ENCODE data around the gene ZBTB16. TPM values are rescaled to one million over a fixed set of nuclear protein-coding genes. Genes with fewer than 3 reads are reported as not detected.

Gene ZBTB16
- polyA plus RNA-seq, 1 experiment, result not detected

DNA sequence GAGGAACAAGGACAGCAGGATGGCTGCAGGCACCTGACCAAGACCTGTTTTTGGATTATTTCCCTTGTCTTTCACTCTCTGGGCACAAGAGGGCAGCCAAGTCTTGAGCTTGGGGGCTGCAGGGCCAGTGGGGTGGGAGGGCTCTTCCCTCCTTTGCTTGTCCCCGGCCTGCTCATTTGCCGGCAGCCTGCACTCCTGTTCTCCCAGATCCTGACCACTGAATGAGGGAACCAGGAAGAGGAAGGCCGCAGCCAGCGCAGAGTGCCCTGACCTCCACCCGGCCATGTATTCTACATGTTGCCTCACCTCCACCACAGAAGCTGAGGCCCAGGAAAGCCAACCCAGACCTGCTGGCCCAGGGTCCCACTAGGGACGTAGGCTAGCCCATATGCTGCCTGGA, 221.2 kb downstream of the ZBTB16 start:
- Histone ChIP-seq H3K4me3 (ENCODE audit: low read depth, low read length) (no peak overlapping the region), H3K27ac (ENCODE audit: low read depth, low read length) (no peak overlapping the region), H3K9me3 (ENCODE audit: control insufficient read depth, insufficient read depth, low read length) (no peaks in the 10 kb centered on the region), H3K27me3 (ENCODE audit: control insufficient read depth, insufficient read depth, low read length) (peaks cover 7% of the 10 kb centered on the region)
- DNase-seq (ENCODE audit: low read depth, low spot score), result peak; percentile 65
- POLR2A ChIA-PET, result no interaction called here
- TF ChIP-seq, protein P1, sequence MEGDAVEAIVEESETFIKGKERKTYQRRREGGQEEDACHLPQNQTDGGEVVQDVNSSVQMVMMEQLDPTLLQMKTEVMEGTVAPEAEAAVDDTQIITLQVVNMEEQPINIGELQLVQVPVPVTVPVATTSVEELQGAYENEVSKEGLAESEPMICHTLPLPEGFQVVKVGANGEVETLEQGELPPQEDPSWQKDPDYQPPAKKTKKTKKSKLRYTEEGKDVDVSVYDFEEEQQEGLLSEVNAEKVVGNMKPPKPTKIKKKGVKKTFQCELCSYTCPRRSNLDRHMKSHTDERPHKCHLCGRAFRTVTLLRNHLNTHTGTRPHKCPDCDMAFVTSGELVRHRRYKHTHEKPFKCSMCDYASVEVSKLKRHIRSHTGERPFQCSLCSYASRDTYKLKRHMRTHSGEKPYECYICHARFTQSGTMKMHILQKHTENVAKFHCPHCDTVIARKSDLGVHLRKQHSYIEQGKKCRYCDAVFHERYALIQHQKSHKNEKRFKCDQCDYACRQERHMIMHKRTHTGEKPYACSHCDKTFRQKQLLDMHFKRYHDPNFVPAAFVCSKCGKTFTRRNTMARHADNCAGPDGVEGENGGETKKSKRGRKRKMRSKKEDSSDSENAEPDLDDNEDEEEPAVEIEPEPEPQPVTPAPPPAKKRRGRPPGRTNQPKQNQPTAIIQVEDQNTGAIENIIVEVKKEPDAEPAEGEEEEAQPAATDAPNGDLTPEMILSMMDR (IDR thresholded peaks at IDR 0.05; ENCODE audit: low read depth, low read length), result peak; percentile 82
- CTCF ChIA-PET, result interaction anchor here (0.5 to 4.0 kb wide), 35 partner anchors 9 to 755 kb away, joined by 3 to 37 read pairs (median 4); partner anchors contain the start of genes NNMT and USP28

DNA sequence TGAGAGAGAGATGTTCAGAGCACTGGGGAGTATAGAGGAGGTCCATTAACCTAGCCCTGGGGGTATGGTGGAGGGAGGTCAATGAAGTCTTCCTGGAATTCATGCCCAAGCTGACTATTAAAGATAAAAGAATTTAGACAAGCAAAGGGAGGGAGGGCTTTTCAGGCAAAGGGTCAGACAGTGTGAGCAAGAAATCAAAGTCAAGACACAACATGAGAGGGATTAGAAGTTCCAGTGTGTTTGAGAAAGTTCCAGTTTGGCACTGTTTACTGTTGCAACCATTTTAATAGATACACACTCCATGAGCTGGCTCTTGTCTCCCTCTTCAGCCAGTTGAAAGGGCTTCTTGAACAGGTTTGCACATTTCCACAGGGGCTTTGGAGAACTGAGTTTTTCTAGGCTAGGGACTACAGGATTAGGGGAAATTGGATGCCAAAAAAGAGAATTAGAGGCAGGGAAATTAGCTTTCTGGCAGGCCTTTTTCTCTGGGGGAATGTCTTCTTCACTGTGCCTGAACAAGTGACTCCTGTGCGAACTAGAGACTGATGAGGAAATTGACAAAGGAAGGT, 222.0 kb downstream of the ZBTB16 start:
- peaks cover 5% of the 10 kb centered on the region for H3K27me3 ChIP-seq (ENCODE audit: control insufficient read depth, insufficient read depth, low read length)
- POLR2A ChIA-PET, result no interaction called here
- CTCF ChIA-PET, result interaction anchor here (0.5 to 4.0 kb wide), 33 partner anchors 10 to 483 kb away, joined by 3 to 37 read pairs (median 4); partner anchors contain the start of gene NNMT
- H3K9me3 ChIP-seq (ENCODE audit: control insufficient read depth, insufficient read depth, low read length), result no peaks in the 10 kb centered on the region
- TF ChIP-seq, protein P1 (IDR thresholded peaks at IDR 0.05; ENCODE audit: low read depth, low read length), result no peak
- H3K27ac ChIP-seq (ENCODE audit: low read depth, low read length), result no peak overlapping the region
- DNase-seq (ENCODE audit: low read depth, low spot score), result no peak
- no peak overlapping the region for H3K4me3 ChIP-seq (ENCODE audit: low read depth, low read length)

DNA sequence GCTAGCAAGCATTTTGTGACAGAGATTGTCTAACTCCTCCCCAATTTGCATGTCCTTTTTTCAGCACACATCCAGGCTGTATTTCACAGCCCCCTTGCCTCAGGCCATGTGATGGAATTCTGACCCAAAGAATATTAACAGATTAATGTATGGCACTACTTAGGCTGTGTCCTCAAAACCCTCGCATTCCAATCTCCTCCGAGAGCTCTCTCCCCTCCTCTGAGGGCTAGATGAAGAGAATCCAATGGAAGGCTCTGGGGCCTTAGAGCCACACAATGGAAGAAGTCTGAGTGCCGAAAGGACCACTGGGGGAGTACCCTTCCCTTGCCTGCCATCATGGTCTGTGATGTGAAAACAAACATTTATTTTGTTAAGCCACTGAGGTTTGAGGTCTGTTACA, 223.0 kb downstream of the ZBTB16 start:
- no peaks in the 10 kb centered on the region for H3K9me3 ChIP-seq (ENCODE audit: control insufficient read depth, insufficient read depth, low read length)
- TF ChIP-seq, protein P1 (IDR thresholded peaks at IDR 0.05; ENCODE audit: low read depth, low read length), result no peak
- H3K27ac ChIP-seq (ENCODE audit: low read depth, low read length), result no peak overlapping the region
- ChIA-PET POLR2A (no interaction called here), CTCF (interaction anchor here (0.8 to 4.0 kb wide), 6 partner anchors 9 to 116 kb away, joined by 3 to 37 read pairs (median 3); partner anchors contain the start of gene NNMT)
- H3K27me3 ChIP-seq (ENCODE audit: control insufficient read depth, insufficient read depth, low read length), result peaks cover 4% of the 10 kb centered on the region
- H3K4me3 ChIP-seq (ENCODE audit: low read depth, low read length), result no peak overlapping the region
- no peak for DNase-seq (ENCODE audit: low read depth, low spot score)

DNA sequence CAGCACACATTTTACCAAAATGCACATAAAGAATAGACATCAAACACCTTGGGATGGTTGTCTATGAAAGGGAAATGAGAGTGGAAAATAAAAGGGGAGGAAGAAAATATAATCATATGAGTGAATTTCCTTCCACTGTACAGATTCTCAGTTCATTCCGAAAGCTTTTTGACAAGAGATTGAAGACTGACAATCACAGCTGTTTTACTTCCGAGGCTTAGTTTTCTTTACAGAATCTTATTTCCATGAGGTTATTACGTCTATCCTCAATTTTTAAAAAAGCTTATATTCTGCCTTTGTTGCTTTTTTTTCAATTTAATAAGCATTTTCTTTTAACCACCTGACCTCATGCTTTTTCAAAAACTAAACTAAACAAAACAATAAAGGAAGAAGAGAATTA, 223.9 kb downstream of the ZBTB16 start:
- DNase-seq (ENCODE audit: low read depth, low spot score), result no peak
- H3K9me3 ChIP-seq (ENCODE audit: control insufficient read depth, insufficient read depth, low read length), result no peaks in the 10 kb centered on the region
- POLR2A ChIA-PET, result no interaction called here
- no peak overlapping the region for H3K4me3 ChIP-seq (ENCODE audit: low read depth, low read length)
- no peak overlapping the region for H3K27ac ChIP-seq (ENCODE audit: low read depth, low read length)
- CTCF ChIA-PET, result interaction anchor here (0.6 to 1.2 kb wide), 2 partner anchors 10 to 35 kb away, joined by 3 read pairs; no protein-coding TSS in a partner anchor
- TF ChIP-seq, protein P1 (IDR thresholded peaks at IDR 0.05; ENCODE audit: low read depth, low read length), result no peak
- H3K27me3 ChIP-seq (ENCODE audit: control insufficient read depth, insufficient read depth, low read length), result peaks cover under 1% of the 10 kb centered on the region

DNA sequence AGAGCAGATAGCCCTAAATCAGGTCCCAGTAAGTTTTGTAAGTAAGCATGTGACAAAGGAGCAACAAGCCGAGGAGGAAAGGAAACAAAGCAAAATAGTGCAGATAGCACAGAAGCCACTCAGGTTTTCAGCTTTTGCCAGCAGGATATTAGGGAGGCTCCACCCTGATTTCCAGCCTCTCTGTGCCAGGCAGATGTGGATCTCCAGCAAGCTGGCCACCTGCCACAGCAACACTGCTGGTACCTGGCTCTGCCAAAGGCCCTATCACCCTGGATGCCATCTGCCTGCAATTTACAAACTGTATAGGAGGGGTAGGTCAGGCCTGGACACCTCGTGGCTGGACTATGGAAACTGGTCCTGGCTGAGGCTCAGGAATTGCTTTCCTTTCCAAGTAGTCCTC, 224.5 kb downstream of the ZBTB16 start:
- H3K9me3 ChIP-seq (ENCODE audit: control insufficient read depth, insufficient read depth, low read length), result no peaks in the 10 kb centered on the region
- TF ChIP-seq, protein P1 (IDR thresholded peaks at IDR 0.05; ENCODE audit: low read depth, low read length), result no peak
- CTCF ChIA-PET, result interaction anchor here (0.6 kb wide), 2 partner anchors 9 to 38 kb away, joined by 3 to 4 read pairs; no protein-coding TSS in a partner anchor
- H3K4me3 ChIP-seq (ENCODE audit: low read depth, low read length), result no peak overlapping the region
- no peaks in the 10 kb centered on the region for H3K27me3 ChIP-seq (ENCODE audit: control insufficient read depth, insufficient read depth, low read length)
- no peak overlapping the region for H3K27ac ChIP-seq (ENCODE audit: low read depth, low read length)
- DNase-seq (ENCODE audit: low read depth, low spot score), result no peak
- POLR2A ChIA-PET, result no interaction called here
